Glutamatergic neuron (in vitro differentiated cells): ENCODE data around the gene SLCO6A1. TPM values are rescaled to one million over a fixed set of nuclear protein-coding genes. Genes with fewer than 3 reads are reported as not detected.
"Not testable (repeated sequence)": the region's sequence is repeated elsewhere in the genome, so short reads cannot be mapped to it uniquely, and the experiment has no call there.

Experiments used
- DNase-seq: peaks from one replicate; pipeline ENCODE4 v3.0.0; 2022
- H3K27ac Mint-ChIP-seq: one replicate; pipeline ENCODE4 v1.8.0; 2020; ENCODE audit warnings: mild to moderate bottlenecking, mixed read lengths, inconsistent platforms; ENCODE audit not compliant: unreplicated experiment
- H3K27me3 Mint-ChIP-seq: one replicate; pipeline ENCODE4 v1.8.0; 2020; ENCODE audit warnings: mild to moderate bottlenecking, moderate library complexity, mixed read lengths, inconsistent platforms; ENCODE audit not compliant: unreplicated experiment
- H3K36me3 Mint-ChIP-seq: one replicate; pipeline ENCODE4 v1.8.0; 2020; ENCODE audit warnings: mild to moderate bottlenecking, mixed read lengths, inconsistent platforms; ENCODE audit not compliant: unreplicated experiment
- H3K4me1 Mint-ChIP-seq: one replicate; pipeline ENCODE4 v1.8.0; 2020; ENCODE audit warnings: mild to moderate bottlenecking, low read depth, mixed read lengths, inconsistent platforms; ENCODE audit not compliant: unreplicated experiment
- H3K4me3 Mint-ChIP-seq: one replicate; pipeline ENCODE4 v1.8.0; 2020; ENCODE audit warnings: mild to moderate bottlenecking, mixed read lengths, inconsistent platforms; ENCODE audit not compliant: unreplicated experiment
- H3K9me3 Mint-ChIP-seq: one replicate; pipeline ENCODE4 v1.8.0; 2020; ENCODE audit warnings: mild to moderate bottlenecking, moderate library complexity, mixed read lengths, inconsistent platforms; ENCODE audit not compliant: unreplicated experiment
- CTCF ChIP-seq: fragments of 200-600 bp; sonication (generic); IDR thresholded peaks from one replicate; pipeline ENCODE4 v1.5.0; 2021; ENCODE audit not compliant: partially characterized antibody, unreplicated experiment
- total RNA-seq: library from RNA; stranded (reverse); fragmentation: NEBNext Ultra II Directional; extraction: Animal tissue kit (Norgen Biotek cat#: 25700); gene quantifications from one replicate; pipeline ENCODE4 v1.2.1, GENCODE V29; 2021; ENCODE audit not compliant: unreplicated experiment

The SLCO6A1 gene
- total RNA-seq, 1 donor from 2014 or later: 1.6 TPM

GRCh38 chr5:102523541-102524175 lies 24.9 kb upstream of the SLCO6A1 start:
- Mint-ChIP-seq H3K9me3 (no peaks in the 10 kb centered on the region), H3K27ac (no peak overlapping the region), H3K36me3 (peaks cover 7% of the 10 kb centered on the region), H3K27me3 (no peaks in the 10 kb centered on the region), H3K4me1 (peaks cover 4% of the 10 kb centered on the region), H3K4me3 (no peak overlapping the region)
- TF ChIP-seq CTCF: no peak
- no peak for DNase-seq

- no peaks in the 10 kb centered on the region for H3K4me1 Mint-ChIP-seq
- no peak for TF ChIP-seq CTCF
- DNase-seq: no peak
- H3K27me3 Mint-ChIP-seq: no peaks in the 10 kb centered on the region
- no peak overlapping the region for H3K27ac Mint-ChIP-seq
- no peak overlapping the region for H3K4me3 Mint-ChIP-seq
- no peaks in the 10 kb centered on the region for H3K36me3 Mint-ChIP-seq
- no peaks in the 10 kb centered on the region for H3K9me3 Mint-ChIP-seq
Observed at GRCh38 chr5:102511666-102512065, 12.9 kb upstream of the SLCO6A1 start.

DNA sequence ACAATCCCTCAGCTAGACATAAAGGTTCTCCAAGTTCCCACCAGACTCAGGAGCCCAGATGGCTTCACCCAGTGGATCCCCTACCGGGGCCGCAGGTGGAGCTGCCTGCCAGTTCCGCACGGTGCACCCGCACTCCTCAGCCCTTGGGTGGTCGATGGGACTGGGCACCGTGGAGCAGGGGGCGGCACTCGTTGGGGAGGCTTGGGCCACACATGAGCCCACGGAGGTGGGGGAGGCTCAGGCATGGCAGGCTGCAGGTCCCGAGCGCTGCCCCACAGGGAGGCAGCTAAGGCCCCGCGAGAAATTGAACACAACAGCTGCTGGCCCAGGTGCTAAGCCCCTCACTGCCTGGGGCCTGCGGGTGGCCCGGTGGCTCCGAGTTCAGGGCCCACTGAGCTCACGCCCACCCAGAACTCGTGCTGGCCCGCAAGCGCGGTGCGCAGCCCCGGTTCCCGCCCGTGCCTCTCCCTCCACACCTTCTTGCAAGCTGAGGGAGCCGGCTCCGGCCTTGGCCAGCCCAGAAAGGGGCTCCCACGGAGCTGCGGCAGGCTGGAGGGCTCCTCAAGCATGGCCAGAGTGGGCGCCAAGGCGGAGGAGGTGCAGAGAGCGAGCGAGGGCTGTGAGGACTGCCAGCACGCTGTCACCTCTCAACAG lies 7.4 kb downstream of the SLCO6A1 start:
- not testable (repeated sequence) for H3K9me3 Mint-ChIP-seq, H3K4me3 Mint-ChIP-seq, H3K4me1 Mint-ChIP-seq, DNase-seq, H3K27ac Mint-ChIP-seq, H3K36me3 Mint-ChIP-seq, H3K27me3 Mint-ChIP-seq

DNA sequence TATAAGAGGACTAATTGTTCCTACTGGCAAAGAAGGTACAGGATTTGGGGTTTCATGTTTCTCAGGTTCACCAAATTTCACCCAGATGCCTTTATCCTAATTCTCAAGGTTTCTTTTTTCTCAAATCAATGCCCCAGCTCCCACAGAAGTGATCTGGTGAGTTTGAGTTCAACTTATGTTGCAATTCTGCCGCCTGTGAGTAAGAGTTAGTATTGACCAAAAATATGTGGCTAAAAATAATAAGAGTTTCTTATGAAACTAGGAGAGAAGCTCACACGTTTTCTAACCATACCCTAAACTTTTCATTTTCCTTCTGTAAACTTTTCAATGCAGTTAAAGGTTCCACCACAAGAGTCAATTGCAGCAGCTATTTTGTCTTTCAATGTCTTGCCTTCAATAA lies 15.1 kb downstream of the SLCO6A1 start:
- Mint-ChIP-seq H3K27ac (no peak overlapping the region), H3K4me1 (no peaks in the 10 kb centered on the region), H3K27me3 (no peaks in the 10 kb centered on the region), H3K9me3 (no peaks in the 10 kb centered on the region), H3K4me3 (no peak overlapping the region), H3K36me3 (no peaks in the 10 kb centered on the region)
- TF ChIP-seq CTCF: no peak
- DNase-seq: no peak

DNA sequence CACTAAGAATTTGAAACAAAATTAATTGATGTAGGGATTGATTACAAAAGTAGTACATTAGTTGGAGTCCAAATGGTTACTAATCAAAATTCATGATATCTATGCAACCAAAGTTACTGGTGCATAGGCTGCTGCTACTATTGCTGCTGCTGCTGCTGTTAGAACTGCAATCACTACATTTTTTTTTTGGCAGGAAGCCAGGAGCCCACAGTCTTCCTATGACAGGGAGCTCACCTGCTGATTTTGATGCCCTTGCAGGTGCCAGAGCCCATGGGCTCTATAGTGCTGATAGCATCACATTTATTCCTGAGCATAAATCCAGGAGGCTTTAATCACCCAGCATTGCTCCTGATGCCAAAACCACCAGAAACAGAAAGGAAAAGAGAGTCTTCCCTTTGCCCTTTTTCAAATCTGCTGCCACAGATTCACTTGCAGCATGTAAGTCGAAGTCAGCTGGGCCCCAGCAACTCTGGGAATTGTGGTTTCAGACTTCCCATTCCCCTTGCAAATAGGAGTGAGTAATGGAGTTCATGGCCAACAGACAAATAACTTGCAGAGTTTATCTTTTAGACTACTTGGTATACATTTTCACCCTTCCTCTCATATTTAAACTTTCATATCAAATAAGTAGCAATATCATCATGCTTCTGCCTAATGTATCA lies 17.6 kb downstream of the SLCO6A1 start:
- Mint-ChIP-seq H3K4me3 (no peak overlapping the region), H3K9me3 (no peaks in the 10 kb centered on the region), H3K4me1 (no peaks in the 10 kb centered on the region), H3K27me3 (no peaks in the 10 kb centered on the region), H3K36me3 (no peaks in the 10 kb centered on the region), H3K27ac (no peak overlapping the region)
- DNase-seq: no peak
- no peak for TF ChIP-seq CTCF
